ENCODE data around the gene GRM1.

The GRM1 gene

DNA sequence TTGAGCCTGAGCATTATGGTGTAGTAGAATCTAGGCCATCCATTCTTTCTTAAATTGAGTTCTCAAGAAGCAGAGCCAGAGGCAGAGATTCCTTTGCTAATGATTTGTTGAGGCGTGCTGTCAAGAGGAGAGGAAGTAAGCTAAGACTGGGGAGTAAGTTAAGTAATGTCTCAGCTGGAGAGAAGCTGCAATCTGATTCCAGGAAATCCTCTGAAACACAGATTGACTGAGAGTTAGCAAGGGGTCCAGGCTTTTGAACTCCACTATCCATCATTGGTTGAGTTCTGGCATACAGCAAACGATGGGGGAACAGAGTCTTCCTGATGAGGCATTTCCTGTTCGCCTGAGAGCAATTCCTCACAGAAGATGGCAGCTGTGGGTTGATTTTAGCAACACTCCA lies 307.3 kb downstream of the GRM1 start:
- no peak for DNase-seq

GRCh38 chr6:146337376-146337775 lies 308.5 kb downstream of the GRM1 start:
- DNase-seq, result no peak

DNA sequence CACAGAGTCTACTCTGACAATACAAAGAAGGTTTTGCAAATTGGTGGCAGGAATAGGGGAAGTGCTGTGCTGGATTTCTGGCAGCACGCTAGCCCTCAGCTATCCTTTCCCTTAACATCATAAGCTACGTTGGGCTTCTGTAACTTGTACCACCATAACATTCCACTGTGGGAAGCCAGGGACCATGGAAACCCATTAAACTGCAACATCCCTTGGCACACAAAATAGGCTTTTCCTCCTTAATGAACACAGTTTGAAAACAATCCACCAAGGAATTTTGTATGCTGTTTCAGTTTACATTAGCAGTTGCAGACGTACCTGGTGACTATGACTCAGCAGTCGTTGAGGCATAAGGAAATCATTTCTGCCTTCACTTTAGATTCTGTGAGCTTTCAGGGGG lies 310.9 kb downstream of the GRM1 start:
- DNase-seq, result no peak

GRCh38 chr6:146341493-146342230 lies 312.8 kb downstream of the GRM1 start:
- DNase-seq, result no peak

DNA sequence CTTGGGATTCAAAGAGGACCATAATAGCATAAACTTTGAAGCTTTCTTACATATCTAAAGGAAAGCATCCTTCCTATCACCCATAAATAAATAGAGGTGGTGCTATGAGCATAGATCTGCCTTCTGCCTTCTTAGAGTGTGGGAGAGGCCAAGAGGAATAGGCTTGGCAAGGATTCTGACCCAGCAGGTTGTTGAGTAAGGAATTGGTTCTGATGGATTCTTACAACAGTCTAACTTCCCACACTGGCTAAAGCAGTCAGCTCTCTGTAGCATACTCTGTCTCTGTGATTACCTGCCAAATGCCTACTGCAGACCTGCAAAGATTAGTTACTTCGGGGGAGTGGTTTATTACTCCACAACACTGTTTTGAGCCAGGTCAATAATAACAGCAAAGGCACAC lies 316.7 kb downstream of the GRM1 start:
- no peak for DNase-seq

DNA sequence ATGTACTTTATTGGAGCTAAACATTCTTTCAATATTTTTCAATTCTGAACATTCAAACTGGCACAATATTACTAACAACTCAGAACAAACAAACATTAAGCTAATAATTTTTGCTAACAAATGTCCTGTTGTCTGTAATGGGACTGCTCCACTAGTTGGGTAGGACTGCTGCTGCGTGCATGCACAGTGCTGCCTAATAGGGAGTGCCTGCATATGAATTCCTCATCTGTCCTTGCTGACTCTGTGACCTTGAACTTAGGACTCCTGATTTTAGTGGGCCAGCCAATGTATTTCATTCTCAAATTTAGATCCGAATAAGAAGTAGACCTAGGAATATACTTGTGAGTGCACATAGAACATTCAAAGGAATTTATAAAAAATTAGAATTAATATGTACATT lies 318.2 kb downstream of the GRM1 start:
- no peak for DNase-seq

- no peak for DNase-seq
These were observed 318.8 kb downstream of the GRM1 start for GRCh38 chr6:146347690-146348089.

GRCh38 chr6:146351018-146351417 lies 322.2 kb downstream of the GRM1 start:
- DNase-seq, result no peak

GRCh38 chr6:146352163-146352562 lies 323.3 kb downstream of the GRM1 start:
- no peak for DNase-seq

DNA sequence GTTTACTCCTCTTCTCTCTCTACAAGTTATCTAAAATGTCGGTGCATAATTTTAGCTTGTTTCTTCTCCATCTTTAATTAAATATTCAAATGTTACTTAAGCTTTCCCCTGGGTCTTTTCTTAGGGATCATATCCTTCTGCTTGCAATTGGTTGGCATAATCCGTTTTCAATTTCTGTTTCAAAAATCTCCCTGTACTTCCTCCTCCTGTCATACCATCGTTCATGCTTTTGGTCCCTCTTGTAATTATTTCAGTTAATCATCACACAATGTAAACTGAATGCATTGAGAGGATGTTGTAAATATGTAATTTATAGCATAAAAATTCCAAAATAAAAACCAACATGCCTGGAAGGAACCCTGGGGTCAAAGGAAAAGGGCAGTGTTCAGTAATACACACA lies 325.6 kb downstream of the GRM1 start:
- no peak for DNase-seq

DNA sequence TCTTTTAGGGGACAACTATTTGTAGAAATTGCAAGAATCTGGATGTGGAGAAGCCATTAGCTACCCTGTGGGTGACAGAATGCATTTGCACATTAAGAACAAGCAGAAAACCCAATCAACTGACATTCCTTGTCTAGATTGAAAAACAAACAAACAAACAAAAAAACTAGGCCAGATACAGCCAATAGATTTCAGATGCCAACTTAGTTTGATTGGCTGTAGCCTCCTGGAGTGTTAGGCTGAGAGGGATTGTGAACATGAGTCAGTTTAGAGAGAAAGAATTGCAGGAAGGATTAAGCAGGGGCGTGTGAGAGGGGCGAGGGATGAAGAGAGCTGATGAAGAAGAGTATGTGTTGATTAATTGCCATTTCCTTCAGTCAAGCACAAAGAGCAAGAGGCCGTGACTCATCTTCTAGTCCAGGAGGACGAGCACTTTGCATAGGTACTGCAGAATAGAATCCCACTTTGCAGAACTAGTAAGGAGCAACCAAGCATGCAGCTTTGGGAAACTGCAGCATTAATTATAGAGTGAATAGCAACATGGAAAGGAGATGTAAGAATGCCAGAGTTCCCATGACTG lies 326.7 kb downstream of the GRM1 start:
- DNase-seq, result no peak

DNA sequence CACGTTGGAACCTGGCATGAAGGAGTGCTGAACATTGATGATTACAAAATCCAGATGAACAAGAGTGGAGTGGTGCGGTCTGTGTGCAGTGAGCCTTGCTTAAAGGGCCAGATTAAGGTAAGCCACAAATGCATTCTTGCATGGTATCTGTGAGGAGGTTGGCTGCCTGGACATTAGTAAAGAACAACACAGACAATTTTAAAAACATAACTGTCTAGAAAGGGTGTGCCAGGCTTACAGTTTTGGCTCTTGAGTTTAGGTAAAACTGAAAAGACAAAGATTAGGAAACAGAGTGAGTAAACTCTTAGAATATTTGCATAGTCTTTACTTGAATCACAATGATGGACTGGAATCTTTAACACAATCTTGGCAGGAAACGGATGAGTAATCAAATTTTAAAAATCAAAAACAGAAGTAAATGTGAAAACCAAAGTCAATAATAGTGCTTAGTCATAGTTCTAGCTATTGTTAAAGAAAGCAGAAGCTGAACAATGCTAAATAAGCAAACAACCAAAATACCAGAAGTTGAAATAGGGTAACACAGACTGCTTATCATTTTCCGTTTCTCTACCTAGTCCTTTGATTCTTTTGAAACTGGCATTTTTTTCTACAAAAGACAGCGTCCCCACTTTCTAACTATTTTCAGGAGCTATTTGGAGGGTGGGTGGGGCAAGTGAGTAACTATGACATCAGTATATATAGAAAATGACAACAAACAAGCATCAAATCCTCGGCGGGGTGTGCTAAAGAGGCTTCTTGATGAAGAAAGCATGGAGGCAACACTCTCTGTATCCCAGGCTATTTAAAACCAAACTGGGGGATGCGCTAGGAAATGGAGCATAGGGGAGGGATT lies 328.9 kb downstream of the GRM1 start:
- peak in 1 of 2 donors; percentile 13 for DNase-seq

GRCh38 chr6:146358431-146359046 lies 329.7 kb downstream of the GRM1 start:
- no peak for DNase-seq

DNA sequence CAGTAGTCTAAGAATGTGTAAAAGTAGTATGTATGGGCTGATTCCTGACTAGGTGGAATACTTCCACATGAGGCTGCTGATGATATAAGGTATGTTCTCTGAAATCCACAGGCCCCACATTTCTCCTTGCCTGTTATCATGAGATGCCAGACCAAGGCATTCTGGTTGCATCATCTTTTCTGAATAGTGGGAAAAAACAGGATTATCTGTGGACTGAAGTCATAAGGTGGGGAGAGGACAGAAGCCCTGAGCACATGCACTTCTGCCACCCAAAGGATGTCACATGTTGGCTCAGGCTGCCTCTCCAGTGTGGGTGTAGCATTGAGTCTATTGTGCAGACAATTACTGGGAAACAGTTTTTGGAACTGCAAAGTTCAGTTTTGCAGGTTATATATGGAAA lies 330.3 kb downstream of the GRM1 start:
- DNase-seq, result no peak

DNA sequence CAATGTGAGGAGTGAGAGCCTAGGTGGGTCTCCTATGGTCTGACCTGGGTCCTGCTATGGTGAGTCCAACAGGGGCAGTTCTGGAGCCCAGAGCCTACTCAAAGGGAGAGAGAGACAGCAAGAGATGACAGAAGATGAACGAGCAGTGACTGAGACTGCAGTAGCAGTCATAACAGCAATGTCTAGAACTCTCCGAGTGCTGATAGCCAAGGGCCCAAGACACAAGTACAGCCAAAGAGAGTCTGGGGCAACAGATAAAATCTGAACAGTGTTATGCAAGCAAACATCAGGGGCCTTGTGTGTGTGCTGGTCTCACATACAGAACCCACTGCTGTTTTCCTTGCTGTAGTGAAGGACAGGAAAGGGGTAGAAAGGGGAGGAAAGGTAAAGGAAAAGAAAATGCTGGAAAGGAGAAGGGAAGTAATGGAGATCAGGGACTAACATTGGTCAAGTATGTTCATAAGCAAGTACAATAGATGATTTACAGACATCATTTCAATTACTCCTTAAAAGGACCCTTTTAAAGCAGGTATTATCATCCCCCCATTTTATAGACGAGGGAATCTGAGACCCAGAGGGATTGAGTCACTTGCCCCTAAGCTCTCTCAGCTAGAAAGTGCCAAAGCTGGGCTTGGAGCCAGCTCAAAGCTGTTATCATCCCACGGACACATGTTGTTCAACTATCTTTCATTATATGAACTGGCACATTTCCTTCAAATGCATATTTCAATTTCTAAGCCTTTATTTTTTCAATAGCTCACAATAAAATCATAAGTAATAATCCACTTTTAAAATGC lies 332.5 kb downstream of the GRM1 start:
- DNase-seq, result no peak

GRCh38 chr6:146363838-146364607 lies 335.2 kb downstream of the GRM1 start:
- DNase-seq, result no peak

DNA sequence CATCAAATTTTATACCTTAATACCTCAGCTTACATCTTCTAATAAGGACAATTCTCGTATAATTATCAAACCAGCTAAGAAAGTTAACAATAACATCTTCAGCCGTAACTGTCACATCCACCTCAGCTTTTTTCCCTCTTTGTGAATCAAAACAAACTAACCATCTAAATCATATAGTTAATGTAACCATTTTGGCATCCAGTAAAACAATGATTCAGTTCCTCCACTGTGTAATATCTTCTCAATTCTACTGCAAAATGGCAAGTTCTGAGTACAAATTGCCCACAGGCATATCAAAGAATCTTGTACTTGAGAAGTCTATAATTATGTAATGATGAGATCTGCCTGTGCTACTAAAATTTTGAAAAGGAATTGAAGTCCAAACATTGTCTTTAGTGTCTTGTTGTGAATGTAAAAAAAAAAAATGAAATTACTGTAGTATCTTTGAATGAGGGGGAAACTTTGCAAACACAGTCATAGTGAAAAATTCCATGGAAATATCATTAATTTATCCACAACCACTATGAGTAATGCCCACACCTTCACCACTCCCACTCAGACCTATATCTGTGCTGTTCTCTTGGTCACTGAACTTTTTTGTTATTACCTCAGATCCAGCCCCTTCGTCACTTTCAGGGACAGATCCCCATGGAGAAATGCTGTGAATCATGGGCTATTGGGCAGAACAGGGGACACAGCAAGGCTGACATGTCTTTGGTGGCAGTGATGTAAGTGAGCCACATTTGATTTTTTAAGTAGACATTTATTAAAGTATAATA lies 336.1 kb downstream of the GRM1 start:
- DNase-seq, result no peak

GRCh38 chr6:146367061-146367460 lies 338.2 kb downstream of the GRM1 start:
- no peak for DNase-seq

- no peak for DNase-seq
These were observed 341.0 kb downstream of the GRM1 start for GRCh38 chr6:146369866-146370265.

DNA sequence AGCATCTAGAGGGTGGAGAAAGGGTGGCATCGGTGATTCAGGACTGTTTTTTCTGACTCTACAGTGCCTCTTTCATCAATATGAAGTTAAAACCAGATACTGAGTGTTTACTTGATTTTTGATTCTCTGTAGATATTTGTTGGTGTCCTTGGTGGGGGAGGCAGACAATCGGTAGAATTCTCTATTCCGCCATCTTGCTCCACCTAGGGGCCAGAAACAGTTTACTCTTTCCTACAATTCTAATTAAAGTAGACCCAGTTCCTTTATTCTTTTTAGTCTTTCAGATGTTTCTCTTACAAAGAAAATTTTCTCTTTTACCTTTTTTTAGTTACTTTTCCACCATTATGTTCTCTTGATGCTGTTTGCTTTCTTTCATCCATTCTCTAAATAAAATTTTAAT lies 352.6 kb downstream of the GRM1 start:
- no peak for DNase-seq

- no peak for DNase-seq
These were observed 360.0 kb downstream of the GRM1 start for GRCh38 chr6:146388736-146389364.
